Choroid plexus epithelial cell (primary cell): ENCODE results near the gene APRT.

ENCODE experiments used
- DNase-seq: peaks from one replicate; pipeline ENCODE4 v3.0.0-alpha.2; 2010; ENCODE audit warnings: low read depth
- H3K4me3 ChIP-seq: 2 replicates; pipeline ENCODE4 v1.5.1; 2011; ENCODE audit warnings: low read depth, mild to moderate bottlenecking, control low read depth, low read length, moderate library complexity
- TF ChIP-seq, protein P1 (sequence below): conservative IDR thresholded peaks from 2 replicates; pipeline ENCODE4 v1.5.1; 2011; ENCODE audit warnings: low read depth, mild to moderate bottlenecking, control low read depth, inconsistent platforms, low read length, moderate library complexity

APRT gene

GRCh38 chr16:88812513-88813268, 963 bp upstream of the APRT start:
- TF ChIP-seq, protein P1, sequence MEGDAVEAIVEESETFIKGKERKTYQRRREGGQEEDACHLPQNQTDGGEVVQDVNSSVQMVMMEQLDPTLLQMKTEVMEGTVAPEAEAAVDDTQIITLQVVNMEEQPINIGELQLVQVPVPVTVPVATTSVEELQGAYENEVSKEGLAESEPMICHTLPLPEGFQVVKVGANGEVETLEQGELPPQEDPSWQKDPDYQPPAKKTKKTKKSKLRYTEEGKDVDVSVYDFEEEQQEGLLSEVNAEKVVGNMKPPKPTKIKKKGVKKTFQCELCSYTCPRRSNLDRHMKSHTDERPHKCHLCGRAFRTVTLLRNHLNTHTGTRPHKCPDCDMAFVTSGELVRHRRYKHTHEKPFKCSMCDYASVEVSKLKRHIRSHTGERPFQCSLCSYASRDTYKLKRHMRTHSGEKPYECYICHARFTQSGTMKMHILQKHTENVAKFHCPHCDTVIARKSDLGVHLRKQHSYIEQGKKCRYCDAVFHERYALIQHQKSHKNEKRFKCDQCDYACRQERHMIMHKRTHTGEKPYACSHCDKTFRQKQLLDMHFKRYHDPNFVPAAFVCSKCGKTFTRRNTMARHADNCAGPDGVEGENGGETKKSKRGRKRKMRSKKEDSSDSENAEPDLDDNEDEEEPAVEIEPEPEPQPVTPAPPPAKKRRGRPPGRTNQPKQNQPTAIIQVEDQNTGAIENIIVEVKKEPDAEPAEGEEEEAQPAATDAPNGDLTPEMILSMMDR, result peak; percentile 15
- peak overlapping the region; percentile 85 for H3K4me3 ChIP-seq
- DNase-seq, result peak; percentile 46

GRCh38 chr16:88810912-88811768, 588 bp downstream of the APRT start:
- H3K4me3 ChIP-seq, result peak overlapping the region; percentile 85
- TF ChIP-seq, protein P1, result no peak
- DNase-seq, result peak; percentile 87

DNA sequence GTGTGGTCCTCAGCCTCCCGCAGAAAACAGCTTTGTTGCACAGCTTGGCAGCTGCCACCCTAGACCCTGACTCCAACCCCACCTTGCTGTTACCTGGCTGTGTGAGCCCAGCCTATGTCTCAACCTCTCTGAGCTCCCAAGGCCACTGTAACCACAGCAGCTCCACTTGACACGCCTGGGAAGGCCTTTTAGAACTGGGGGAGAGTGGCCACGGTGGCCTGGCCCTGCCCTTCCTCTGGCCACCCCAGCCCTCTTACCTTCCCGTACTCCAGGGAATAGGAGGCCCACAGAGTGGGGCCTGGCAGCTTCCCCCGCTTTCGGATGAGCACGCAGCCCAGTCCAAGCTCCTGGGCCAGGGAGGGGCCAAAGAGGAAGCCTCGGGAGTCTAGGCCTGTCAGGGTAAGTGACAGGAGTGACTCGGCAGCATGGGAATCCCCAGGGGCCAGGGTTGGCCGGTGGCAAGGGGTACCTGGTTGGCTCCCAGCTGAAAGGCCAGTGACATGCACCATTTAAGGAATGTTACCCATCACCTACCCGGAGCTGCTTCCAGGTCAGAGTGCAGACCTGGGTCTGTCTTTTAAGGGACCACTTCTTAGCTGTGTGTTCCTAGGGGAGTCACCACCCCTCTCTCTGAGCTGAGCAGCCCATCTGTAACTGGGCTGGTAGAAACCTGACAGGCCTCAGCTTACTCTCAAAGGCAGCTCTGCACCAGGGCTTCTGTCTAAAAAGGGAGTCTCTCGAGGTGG, 1.4 kb downstream of the APRT start:
- TF ChIP-seq, protein P1, result no peak
- no peak for DNase-seq
- H3K4me3 ChIP-seq, result peak overlapping the region; percentile 85

DNA sequence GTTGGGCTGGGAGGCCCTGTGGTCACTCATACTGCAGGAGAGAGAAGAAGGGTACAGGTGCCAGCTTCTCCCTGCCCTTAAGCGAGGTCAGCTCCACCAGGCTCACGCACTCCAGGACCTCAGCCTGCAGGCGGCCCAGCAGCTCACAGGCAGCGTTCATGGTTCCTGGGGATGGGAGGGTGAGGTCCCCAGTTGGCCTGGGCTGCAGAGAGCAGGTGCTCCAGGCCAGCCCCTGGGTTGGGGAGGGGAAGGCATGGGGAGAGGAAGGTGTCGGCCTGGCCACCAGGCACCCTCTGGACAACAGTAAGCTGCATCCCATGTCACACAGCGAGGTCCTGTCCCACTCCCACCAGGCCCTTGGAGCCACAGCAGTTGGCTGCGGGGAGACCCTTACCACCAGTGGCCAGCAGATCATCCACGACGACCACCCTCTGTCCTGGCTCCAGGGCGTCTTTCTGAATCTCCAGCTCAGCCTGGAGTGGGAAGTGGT, 2.0 kb downstream of the APRT start:
- DNase-seq, result no peak
- TF ChIP-seq, protein P1, result no peak
- H3K4me3 ChIP-seq, result no peak overlapping the region

DNA sequence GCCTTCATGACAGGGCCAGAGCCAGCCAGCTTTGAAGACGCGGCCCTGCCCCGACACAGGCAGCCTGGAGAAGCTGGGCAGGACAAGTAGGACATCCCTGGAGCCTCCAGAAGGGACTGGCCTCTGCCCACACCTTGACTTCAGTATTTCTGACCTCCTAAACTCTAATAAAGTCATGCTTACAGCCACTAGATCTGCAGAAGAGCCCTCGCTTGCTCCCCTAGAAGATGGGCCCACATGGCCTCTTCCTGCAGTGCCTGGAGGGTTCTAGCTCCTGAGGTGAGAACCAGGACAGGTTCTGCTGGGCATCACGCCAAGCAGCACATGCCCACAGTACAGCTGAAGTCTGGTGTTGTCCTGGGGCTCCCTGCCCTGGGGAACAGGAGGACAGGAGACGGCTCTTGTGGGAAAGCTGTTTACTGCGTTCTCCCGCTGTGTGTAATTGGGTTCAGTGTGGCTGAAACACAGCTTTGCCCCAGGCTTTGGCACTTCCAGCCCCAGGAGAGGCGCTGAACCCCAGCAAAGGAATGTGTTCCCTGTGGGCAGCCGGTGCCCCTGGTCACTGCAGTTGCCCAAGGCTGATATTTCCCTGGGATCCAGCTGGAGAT, 2.6 kb downstream of the APRT start:
- TF ChIP-seq, protein P1, result no peak
- no peak overlapping the region for H3K4me3 ChIP-seq
- no peak for DNase-seq
